Measurements from ENCODE around the gene SYNC.

GRCh38 chr1:32713081-32713480 is 10.5 kb upstream of the SYNC start:
- TF ChIP-seq, protein P1, sequence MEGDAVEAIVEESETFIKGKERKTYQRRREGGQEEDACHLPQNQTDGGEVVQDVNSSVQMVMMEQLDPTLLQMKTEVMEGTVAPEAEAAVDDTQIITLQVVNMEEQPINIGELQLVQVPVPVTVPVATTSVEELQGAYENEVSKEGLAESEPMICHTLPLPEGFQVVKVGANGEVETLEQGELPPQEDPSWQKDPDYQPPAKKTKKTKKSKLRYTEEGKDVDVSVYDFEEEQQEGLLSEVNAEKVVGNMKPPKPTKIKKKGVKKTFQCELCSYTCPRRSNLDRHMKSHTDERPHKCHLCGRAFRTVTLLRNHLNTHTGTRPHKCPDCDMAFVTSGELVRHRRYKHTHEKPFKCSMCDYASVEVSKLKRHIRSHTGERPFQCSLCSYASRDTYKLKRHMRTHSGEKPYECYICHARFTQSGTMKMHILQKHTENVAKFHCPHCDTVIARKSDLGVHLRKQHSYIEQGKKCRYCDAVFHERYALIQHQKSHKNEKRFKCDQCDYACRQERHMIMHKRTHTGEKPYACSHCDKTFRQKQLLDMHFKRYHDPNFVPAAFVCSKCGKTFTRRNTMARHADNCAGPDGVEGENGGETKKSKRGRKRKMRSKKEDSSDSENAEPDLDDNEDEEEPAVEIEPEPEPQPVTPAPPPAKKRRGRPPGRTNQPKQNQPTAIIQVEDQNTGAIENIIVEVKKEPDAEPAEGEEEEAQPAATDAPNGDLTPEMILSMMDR (IDR thresholded peaks at IDR 0.05), result no peak
- no peak for TF ChIP-seq POLR2A (IDR thresholded peaks at IDR 0.05)
